OCI-LY7 (cell line): ENCODE results near the gene TMPRSS15.

Experiments used
- EZH2phosphoT487 ChIP-seq: fragments of 200-600 bp; sonication (generic); IDR thresholded peaks from 2 replicates; pipeline ENCODE4 v1.6.1; 2018; ENCODE audit warnings: low read depth, borderline replicate concordance, mild to moderate bottlenecking, mixed run types, antibody characterized with exemption, low read length, moderate library complexity, mixed read lengths
- TF ChIP-seq, protein P1 (sequence below): fragments of 200-600 bp; sonication (generic); conservative IDR thresholded peaks from 2 replicates; pipeline ENCODE4 v1.5.1; 2014; ENCODE audit warnings: mild to moderate bottlenecking, antibody characterized with exemption, low read length, moderate library complexity, mixed read lengths

DNA sequence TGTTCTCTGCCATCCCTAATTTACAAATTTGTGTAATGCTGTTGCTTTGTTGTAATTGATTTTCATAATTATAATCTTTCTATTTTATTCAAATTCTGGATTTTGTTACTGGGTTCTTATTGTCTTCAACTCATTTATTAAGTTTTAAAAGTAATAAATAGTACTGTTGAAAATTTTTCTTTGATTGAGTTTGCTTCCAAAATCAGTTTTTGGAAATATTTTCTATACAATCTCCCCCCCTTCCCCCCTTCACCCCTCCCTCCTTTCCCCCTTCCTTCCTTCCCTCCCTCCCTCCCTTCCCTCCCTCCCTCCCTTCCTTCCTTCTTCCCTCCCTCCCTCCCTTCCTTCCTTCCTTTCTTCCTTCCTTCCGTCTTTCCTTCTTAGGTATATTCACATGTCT is 6.0 kb upstream of the TMPRSS15 start:
- TF ChIP-seq, protein P1, sequence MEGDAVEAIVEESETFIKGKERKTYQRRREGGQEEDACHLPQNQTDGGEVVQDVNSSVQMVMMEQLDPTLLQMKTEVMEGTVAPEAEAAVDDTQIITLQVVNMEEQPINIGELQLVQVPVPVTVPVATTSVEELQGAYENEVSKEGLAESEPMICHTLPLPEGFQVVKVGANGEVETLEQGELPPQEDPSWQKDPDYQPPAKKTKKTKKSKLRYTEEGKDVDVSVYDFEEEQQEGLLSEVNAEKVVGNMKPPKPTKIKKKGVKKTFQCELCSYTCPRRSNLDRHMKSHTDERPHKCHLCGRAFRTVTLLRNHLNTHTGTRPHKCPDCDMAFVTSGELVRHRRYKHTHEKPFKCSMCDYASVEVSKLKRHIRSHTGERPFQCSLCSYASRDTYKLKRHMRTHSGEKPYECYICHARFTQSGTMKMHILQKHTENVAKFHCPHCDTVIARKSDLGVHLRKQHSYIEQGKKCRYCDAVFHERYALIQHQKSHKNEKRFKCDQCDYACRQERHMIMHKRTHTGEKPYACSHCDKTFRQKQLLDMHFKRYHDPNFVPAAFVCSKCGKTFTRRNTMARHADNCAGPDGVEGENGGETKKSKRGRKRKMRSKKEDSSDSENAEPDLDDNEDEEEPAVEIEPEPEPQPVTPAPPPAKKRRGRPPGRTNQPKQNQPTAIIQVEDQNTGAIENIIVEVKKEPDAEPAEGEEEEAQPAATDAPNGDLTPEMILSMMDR, result no peak
- TF ChIP-seq EZH2phosphoT487, result no peak
